Sigmoid colon (tissue), 4 donors: ENCODE measurements around the gene AMOTL2.

ENCODE experiments used
- CTCF ChIP-seq, 4 experiments: fragments of 450-650 bp in 3 of 4; fragments of 200-600 bp in 1 of 4; IDR thresholded peaks; one replicate each; pipeline ENCODE4 v1.5.1; 2016 to 2019; ENCODE audit warnings: antibody characterized with exemption in 4 of 4, mild to moderate bottlenecking in 3 of 4, moderate library complexity in 2 of 4
- EP300 ChIP-seq, 4 donors: sonication (generic); formaldehyde crosslinking; IDR thresholded peaks; one replicate each; pipeline ENCODE4 v1.6.1; 2017; ENCODE audit warnings: antibody characterized with exemption in 4 of 4
- POLR2A ChIP-seq, 2 donors: fragments of 450-650 bp; IDR thresholded peaks; one replicate each; pipeline ENCODE4 v1.6.1; 2016; ENCODE audit warnings: antibody characterized with exemption in 2 of 2, mild to moderate bottlenecking in 2 of 2, moderate library complexity in 2 of 2
- POLR2AphosphoS5 ChIP-seq, 4 donors: sonication (generic); formaldehyde crosslinking; IDR thresholded peaks; one replicate each; pipeline ENCODE4 v1.6.1; 2017; ENCODE audit warnings: antibody characterized with exemption in 4 of 4

DNA sequence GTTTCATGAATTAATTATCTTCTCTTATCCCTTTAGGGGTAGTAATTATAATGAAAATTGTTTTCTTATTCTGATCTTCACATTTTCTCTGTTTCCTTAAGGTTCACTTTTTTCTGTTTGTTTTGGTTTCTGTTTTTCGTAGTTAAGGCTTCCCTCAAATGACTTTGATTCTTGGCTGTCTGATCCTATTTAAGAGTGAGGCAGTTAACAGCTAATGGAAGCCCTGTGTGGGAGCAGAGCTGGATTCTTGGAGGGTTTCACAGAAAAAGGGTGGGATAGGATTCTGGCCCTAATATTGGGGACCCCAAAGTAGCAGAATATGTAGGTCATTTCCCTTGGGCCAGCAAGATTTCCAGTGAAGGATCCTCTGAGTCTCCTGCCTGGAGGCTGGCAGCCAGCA is 6.8 kb upstream of the AMOTL2 start:
- TF ChIP-seq POLR2A (IDR thresholded peaks at IDR 0.05) = no peak
- TF ChIP-seq CTCF (IDR thresholded peaks at IDR 0.05) = no peak
- TF ChIP-seq POLR2AphosphoS5 (IDR thresholded peaks at IDR 0.05) = no peak
- no peak for TF ChIP-seq EP300 (IDR thresholded peaks at IDR 0.05)
